Spleen (tissue), 11 donors: ENCODE measurements around the gene RANBP1. TPM values are rescaled to one million over a fixed set of nuclear protein-coding genes. Genes with fewer than 3 reads are reported as not detected.

Experiments
- DNase-seq: peaks from one replicate; pipeline ENCODE4 v3.0.0-alpha.2; 2020
- H3K27ac ChIP-seq, 8 donors: fragments of 200-600 bp; sonication (generic) in 7 of 8; 1 replicate in 4 of 8; 2 replicates in 4 of 8; pipeline versions ENCODE4 v1.5.0 to v1.8.0; 2016 to 2021; ENCODE audit warnings: inconsistent platforms in 4 of 8, mild to moderate bottlenecking in 4 of 8, moderate library complexity in 1 of 8
- H3K27me3 ChIP-seq, 7 donors: fragments of 200-600 bp; sonication (generic) in 6 of 7; replicated peaks in 1 of 7; 1 replicate in 4 of 7; 2 replicates in 3 of 7; pipeline versions ENCODE4 v1.5.0 to v1.8.0; 2016 to 2021; ENCODE audit warnings: inconsistent platforms in 3 of 7, mild to moderate bottlenecking in 1 of 7
- H3K36me3 ChIP-seq, 6 donors: fragments of 200-600 bp; sonication (generic) in 5 of 6; 1 replicate in 4 of 6; 2 replicates in 2 of 6; pipeline versions ENCODE4 v1.5.0 to v1.8.0; 2016 to 2021; ENCODE audit warnings: inconsistent platforms in 2 of 6
- H3K4me1 ChIP-seq, 6 donors: fragments of 200-600 bp; sonication (generic) in 5 of 6; 1 replicate in 3 of 6; 2 replicates in 3 of 6; pipeline versions ENCODE4 v1.5.0 to v1.8.0; 2016 to 2021; ENCODE audit warnings: inconsistent platforms in 3 of 6
- H3K4me3 ChIP-seq, 8 donors: fragments of 200-600 bp; sonication (generic) in 7 of 8; 1 replicate in 4 of 8; 2 replicates in 4 of 8; pipeline versions ENCODE4 v1.5.0 to v1.8.0; 2016 to 2021; ENCODE audit warnings: inconsistent platforms in 4 of 8, mild to moderate bottlenecking in 4 of 8, moderate library complexity in 2 of 8
- H3K9me3 ChIP-seq, 8 donors: fragments of 200-600 bp; sonication (generic) in 7 of 8; 1 replicate in 4 of 8; 2 replicates in 4 of 8; pipeline versions ENCODE4 v1.5.0 to v1.8.0; 2016 to 2021; ENCODE audit warnings: inconsistent platforms in 4 of 8
- CTCF ChIP-seq, 11 experiments: fragments of 200-600 bp in 7 of 11; fragments of 450-650 bp in 4 of 11; sonication (generic) in 4 of 11; IDR thresholded peaks in 8 of 11; conservative IDR thresholded peaks in 3 of 11; 1 replicate in 7 of 11; 2 replicates in 4 of 11; pipeline versions ENCODE4 v1.4.0 to v1.8.0; 2016 to 2021; ENCODE audit warnings: antibody characterized with exemption in 11 of 11, inconsistent platforms in 4 of 11, mild to moderate bottlenecking in 1 of 11
- POLR2A ChIP-seq, 3 donors: fragments of 450-650 bp; IDR thresholded peaks; one replicate each; pipeline ENCODE4 v1.5.1; 2017; ENCODE audit warnings: antibody characterized with exemption in 3 of 3, mild to moderate bottlenecking in 1 of 3
- POLR2AphosphoS5 ChIP-seq, 3 donors: sonication (generic); formaldehyde crosslinking; IDR thresholded peaks; one replicate each; pipeline ENCODE4 v1.5.1; 2017; ENCODE audit warnings: antibody characterized with exemption in 3 of 3
- WGBS, 5 donors: extraction: QIAGEN DNeasy Blood & Tissue Kit in 3 of 5; methylation state at CpG; one replicate each; pipeline versions ENCODE4 v1.1.5 to v1.1.7; 2013 to 2018; 5-methylcytosine and 5-hydroxymethylcytosine counted together
- intact Hi-C: fragments of 100-400 bp; cut with DNase I; formaldehyde crosslinking; loops from one replicate; pipeline ENCODE4 v1.15.0; 2023; ENCODE audit warnings: low total_unique reads
- polyA plus RNA-seq, 3 donors: library from polyadenylated mRNA; stranded (reverse); fragments of 200-250 nt; gene quantifications; one replicate each; pipeline ENCODE4 v1.2.1, GENCODE V29; 2013
- total RNA-seq, 7 donors: library from RNA; depleted of rRNA in 3 of 7; stranded (reverse); fragments of >200 nt in 3 of 7; fragmentation: NEBNext Ultra II Directional in 4 of 7; extraction: Animal tissue kit (Norgen Biotek cat#: 25700) in 4 of 7; gene quantifications; one replicate each; pipeline versions ENCODE4 v1.1.0 to v1.2.1, GENCODE V29; 2016 to 2021
- donor health status: healthy with polysubstance abuse.
- donor health status: DM: no; HTN: no; CAD: no; lungs with moderate emphysema.
- donor health status: DM: no; HTN: no; CAD: no.
- donor health status: Bipolar disorder and iron deficiency.
- donor health status: healthy.
- donor health status: DM: no; HTN: no; CAD: no.
- donor health status: DM: yes; HTN: yes; CAD: no.

RANBP1 gene
- total and polyA plus RNA-seq, 10 donors, result 52.6 to 111 (median 94.6) TPM

- peak; percentile 59 for DNase-seq
- H3K4me1 ChIP-seq, result peaks cover 18 to 61% (median 54%) of the 10 kb centered on the region in 6 donors
- intact Hi-C loops, result no loop called here
These were observed 3.9 kb upstream of the RANBP1 start for GRCh38 chr22:20111689-20112622.

GRCh38 chr22:20112623-20113511 is 3.0 kb upstream of the RANBP1 start:
- intact Hi-C loops, result no loop called here
- 77 to 90% (median 80%) methylated on average over 20 to 26 of the region's 26 CpGs for WGBS, 5 donors
- peak; percentile 77 for DNase-seq
- Histone ChIP-seq H3K36me3 (peaks cover 0 to 82% (median 77%) of the 10 kb centered on the region in 6 donors), H3K4me1 (peaks cover 18 to 64% (median 56%) of the 10 kb centered on the region in 6 donors), H3K4me3 (no peak overlapping the region), H3K27me3 (no peaks in the 10 kb centered on the region), H3K9me3 (no peaks in the 10 kb centered on the region), H3K27ac (peak overlapping the region in 6 of 8 donors; percentile 33 to 93 (median 41))
- TF ChIP-seq CTCF (IDR thresholded peaks at IDR 0.05 in 8 of 11, conservative IDR thresholded peaks at IDR 0.05 in 3 of 11) (no peak), POLR2AphosphoS5 (IDR thresholded peaks at IDR 0.05) (peak in 2 of 3 donors; percentile 43 to 67), POLR2A (IDR thresholded peaks at IDR 0.05) (no peak)

More at GRCh38 chr22:20111689-20112622, 3.9 kb upstream of the RANBP1 start:
- H3K36me3 ChIP-seq, result peaks cover 2 to 92% (median 87%) of the 10 kb centered on the region in 6 donors
- no peaks in the 10 kb centered on the region for H3K9me3 ChIP-seq
- H3K4me3 ChIP-seq, result no peak overlapping the region
- no peaks in the 10 kb centered on the region for H3K27me3 ChIP-seq
- 61 to 78% (median 76%) methylated on average over 3 to 7 of the region's 7 CpGs for WGBS, 5 donors
- TF ChIP-seq POLR2AphosphoS5 (IDR thresholded peaks at IDR 0.05) (no peak), CTCF (IDR thresholded peaks at IDR 0.05 in 8 of 11, conservative IDR thresholded peaks at IDR 0.05 in 3 of 11) (no peak), POLR2A (IDR thresholded peaks at IDR 0.05) (no peak)
- H3K27ac ChIP-seq, result peak overlapping the region; percentile 19 to 93 (median 41)

- WGBS, 5 donors, result 85 to 96% (median 90%) methylated on average over 12 to 19 of the region's 19 CpGs
- intact Hi-C loops, result no loop called here
- Histone ChIP-seq H3K27me3 (no peaks in the 10 kb centered on the region), H3K9me3 (no peaks in the 10 kb centered on the region), H3K36me3 (peaks cover 0 to 74% (median 69%) of the 10 kb centered on the region in 6 donors), H3K27ac (peak overlapping the region in 5 of 8 donors; percentile 33 to 93 (median 48)), H3K4me1 (peaks cover 26 to 72% (median 65%) of the 10 kb centered on the region in 6 donors), H3K4me3 (no peak overlapping the region)
- DNase-seq, result peak; percentile 76
- TF ChIP-seq POLR2AphosphoS5 (IDR thresholded peaks at IDR 0.05) (peak in 1 of 3 donors; percentile 54), POLR2A (IDR thresholded peaks at IDR 0.05) (no peak)
These were observed 2.2 kb upstream of the RANBP1 start for GRCh38 chr22:20113551-20114310.
